GM19043 (cell line): ENCODE measurements around the gene MEGF6.

Experiments used
- ATAC-seq: cut with Tn5 transposase; IDR thresholded peaks from one replicate; pipeline ENCODE4 v1.9.1; 2021; ENCODE audit warnings: low read depth; ENCODE audit not compliant: unreplicated experiment

The MEGF6 gene, protein sequence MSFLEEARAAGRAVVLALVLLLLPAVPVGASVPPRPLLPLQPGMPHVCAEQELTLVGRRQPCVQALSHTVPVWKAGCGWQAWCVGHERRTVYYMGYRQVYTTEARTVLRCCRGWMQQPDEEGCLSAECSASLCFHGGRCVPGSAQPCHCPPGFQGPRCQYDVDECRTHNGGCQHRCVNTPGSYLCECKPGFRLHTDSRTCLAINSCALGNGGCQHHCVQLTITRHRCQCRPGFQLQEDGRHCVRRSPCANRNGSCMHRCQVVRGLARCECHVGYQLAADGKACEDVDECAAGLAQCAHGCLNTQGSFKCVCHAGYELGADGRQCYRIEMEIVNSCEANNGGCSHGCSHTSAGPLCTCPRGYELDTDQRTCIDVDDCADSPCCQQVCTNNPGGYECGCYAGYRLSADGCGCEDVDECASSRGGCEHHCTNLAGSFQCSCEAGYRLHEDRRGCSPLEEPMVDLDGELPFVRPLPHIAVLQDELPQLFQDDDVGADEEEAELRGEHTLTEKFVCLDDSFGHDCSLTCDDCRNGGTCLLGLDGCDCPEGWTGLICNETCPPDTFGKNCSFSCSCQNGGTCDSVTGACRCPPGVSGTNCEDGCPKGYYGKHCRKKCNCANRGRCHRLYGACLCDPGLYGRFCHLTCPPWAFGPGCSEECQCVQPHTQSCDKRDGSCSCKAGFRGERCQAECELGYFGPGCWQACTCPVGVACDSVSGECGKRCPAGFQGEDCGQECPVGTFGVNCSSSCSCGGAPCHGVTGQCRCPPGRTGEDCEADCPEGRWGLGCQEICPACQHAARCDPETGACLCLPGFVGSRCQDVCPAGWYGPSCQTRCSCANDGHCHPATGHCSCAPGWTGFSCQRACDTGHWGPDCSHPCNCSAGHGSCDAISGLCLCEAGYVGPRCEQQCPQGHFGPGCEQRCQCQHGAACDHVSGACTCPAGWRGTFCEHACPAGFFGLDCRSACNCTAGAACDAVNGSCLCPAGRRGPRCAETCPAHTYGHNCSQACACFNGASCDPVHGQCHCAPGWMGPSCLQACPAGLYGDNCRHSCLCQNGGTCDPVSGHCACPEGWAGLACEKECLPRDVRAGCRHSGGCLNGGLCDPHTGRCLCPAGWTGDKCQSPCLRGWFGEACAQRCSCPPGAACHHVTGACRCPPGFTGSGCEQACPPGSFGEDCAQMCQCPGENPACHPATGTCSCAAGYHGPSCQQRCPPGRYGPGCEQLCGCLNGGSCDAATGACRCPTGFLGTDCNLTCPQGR (N-terminal part only)

GRCh38 chr1:3611170-3612019 is at the start of gene MEGF6:
TSS of gene MEGF6 (minus strand) at chr1:3611508. CDS start at chr1:3611268, 240 bp downstream.
- ATAC-seq, result no peak

GRCh38 chr1:3660704-3661103 is 49.4 kb upstream of the MEGF6 start:
- no peak for ATAC-seq

DNA sequence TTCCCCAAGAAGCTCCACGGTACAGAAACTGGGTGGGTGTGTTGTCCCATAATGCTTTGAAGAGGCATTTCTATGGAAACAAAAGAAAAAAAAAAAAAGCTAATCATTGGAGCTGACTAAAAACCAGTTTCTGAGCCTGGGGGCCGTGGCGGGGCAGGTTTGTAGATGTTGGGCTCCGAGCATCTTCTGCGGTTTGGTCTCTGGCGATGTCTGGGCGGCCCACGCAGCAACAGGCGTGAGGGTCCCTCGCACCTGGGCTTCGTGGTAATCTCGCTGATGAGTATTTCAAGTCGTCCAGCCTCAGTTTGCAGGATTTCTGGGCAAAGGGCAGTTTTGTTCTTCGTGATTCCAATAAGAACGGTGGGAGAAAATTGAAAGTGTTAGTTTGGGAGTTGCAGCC is 47.8 kb upstream of the MEGF6 start:
- no peak for ATAC-seq

DNA sequence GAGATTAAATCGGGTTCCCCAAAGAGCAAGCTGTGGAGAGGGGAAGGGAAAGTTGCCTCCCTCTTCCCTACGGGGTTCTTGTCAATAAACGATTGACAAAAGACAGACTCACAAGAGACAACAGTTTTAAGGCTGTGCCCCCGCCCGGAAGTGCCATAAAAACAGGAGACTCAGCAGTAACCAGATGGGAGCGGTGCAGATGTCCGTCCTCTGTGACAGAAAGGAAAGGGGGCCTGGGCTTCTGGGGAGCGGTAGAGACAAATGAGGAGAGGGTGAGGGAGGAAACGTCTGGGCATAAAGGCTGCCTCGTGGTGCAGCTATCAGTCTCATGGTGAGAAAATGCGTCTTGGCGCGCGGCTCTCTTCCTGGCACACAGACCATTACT is 46.9 kb upstream of the MEGF6 start:
- no peak for ATAC-seq

DNA sequence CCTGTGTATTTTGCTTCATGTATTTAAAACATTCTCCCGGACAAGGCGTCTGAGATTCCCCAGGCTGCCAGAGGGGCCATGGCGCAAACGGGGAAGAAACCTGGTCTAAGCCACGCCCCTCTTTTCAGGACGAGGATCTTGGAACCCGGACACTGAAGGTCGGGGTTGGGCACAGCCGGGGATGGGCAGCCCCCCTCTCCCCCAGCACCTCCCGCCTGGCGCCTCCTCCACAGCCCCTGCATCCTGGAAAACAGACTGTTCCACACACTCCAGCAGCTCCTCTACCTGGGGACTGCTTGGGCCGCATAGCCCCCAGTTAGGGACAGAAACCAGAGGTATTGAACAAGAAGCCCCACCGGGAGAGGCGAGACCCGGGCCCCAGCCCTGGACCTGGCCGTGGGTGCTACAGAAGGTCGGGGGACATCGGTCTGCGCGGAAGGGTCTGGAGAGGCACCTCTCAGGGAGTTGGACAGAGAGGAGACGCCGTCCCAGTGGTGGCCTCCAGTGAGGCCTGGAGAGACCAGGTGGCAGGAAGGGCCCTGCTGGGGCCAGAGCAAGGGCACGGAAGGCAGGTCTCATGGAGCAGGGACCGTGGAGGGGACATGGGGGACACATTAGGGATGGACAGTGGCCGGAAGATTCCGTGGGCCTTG is 46.4 kb upstream of the MEGF6 start:
- no peak for ATAC-seq

DNA sequence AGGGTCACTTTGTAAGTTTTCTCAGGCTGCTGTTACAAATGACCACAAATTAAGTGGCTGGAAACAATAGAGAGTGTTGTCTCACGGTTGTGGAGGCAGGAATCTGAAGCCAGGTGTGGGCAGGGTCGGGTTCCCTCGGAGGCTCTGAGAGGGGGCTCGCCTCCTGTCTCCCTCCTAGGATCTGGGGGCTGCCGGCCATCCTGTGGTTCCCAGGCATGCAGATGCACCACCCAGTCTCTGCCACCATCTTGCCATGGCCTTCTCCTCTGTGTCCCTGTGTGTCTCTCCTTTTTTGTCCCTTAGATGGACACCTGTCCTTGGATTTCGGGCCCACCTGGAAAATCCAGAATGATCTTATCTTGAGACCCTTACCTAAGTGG is 45.8 kb upstream of the MEGF6 start:
- peak; percentile 23 for ATAC-seq

DNA sequence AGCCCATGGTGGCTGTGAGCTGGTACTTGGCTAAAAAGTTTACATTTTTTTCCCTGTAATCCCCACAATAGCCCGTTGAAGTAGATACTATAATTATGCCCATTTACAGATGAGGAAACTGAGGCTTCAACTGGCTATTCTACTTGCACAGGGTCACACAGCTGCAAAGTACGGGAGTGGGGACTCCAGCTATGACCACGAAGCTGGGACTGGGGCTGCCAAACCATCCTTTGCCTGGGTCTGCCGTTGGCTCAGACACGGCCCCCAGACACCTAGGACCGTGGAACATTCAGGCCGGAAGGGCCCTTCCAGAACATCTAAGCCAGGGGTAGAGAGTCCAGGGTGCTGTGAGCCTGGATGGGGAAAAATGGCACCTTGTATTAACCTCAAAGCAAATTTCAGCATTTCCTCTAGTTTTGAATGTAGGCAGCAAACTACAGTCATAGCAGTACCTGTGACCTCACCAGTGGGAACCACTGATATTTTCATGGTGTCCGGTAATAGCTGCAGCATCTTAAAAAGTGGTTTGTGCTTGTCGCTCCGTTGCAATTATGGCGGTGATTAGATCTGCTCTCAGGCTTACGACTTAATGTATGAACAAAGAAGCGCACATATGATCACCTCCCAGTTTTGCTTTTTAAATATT is 45.3 kb upstream of the MEGF6 start:
- peak; percentile 67 for ATAC-seq

DNA sequence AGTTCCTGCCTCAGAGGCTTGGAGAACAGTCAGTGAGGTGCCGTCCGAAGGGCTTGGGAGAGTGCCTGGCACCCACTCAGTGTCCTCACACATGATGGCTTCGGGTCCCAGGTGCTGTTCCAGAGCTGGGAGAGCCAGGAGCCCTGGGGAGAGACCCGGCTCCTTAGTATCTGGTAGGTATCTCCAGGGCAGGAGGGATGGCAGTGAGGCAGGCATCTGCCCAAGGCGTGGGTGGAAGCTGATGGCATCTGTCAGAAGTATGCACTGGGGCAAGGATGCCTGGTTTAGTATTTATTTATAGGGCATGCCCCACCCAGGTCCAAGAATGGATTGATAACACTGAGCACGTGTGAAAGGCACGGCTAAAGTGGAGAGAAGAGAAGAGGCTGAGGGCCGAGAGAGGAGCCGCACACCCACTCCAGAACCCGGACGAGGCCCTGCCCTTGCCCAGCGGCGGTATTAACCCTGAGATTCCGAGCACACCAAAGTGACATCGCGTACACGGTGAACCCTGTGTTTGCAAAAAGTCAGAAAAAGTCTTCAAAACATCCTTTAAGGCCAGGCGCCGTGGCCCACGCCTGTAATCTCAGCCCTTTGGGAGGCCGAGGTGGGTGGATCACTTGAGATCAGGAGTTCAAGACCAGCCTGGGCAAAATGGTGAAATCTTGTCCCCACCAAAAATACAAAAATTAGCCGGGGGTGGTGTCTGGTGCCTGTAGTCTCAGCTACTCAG is 43.4 kb upstream of the MEGF6 start:
- no peak for ATAC-seq

- no peak for ATAC-seq
Observed at GRCh38 chr1:3653286-3653618, 41.9 kb upstream of the MEGF6 start.

DNA sequence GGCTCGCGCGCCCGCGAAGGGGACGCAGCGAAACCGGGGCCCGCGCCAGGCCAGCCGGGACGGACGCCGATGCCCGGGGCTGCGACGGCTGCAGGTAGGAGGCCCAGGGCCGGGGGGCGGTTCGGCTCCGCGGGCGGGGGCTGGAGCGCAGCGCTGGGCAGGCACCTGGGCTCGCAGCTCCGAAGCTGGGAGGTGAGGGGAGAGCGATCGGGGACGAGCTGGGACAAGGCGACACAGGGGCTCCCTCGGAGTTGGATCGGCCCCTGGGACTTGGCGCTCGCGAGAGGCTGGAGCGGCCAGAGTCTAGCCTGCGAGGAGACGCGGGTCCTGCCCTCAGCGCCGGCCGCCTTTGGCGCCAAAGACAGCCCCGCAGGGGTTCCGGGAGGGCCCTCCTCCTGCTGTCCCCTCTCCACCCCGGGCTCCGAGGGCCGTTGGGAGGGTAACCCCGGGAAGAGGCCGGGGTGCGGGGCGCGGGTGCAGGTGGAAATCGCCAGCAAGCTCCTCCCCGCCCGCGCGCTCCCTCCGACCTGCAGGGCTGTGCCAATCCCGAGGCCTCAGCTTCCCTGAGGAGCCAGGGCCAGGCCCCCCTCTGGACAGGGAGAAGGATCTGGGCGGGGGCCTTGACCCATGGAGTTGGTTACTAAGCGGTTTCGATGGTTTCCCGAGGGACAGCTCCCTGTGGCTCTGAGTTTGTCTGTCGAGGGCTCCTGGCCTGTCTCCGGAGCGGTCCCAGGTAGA is 41.4 kb upstream of the MEGF6 start:
- ATAC-seq, result no peak

DNA sequence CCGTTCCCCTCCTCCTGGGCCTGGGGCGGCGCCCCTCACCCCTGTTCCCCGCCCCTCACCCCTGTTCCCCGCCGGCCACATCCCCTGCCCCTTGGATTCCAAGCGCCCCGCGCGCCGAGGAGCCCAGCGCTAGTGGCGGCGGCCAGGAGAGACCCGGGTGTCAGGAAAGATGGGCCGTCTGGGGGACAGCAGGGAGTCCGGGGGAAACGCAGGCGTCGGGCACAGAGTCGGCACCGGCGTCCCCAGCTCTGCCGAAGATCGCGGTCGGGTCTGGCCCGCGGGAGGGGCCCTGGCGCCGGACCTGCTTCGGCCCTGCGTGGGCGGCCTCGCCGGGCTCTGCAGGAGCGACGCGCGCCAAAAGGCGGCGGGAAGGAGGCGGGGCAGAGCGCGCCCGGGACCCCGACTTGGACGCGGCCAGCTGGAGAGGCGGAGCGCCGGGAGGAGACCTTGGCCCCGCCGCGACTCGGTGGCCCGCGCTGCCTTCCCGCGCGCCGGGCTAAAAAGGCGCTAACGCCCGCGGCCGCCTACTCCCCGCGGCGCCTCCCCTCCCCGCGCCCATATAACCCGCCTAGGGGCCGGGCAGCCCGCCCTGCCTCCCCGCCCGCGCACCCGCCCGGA is 40.7 kb upstream of the MEGF6 start, which contains the start of gene TP73:
TSS of gene TP73 (plus strand) at position 587 of the 618 bp plus-strand sequence. CDS start 29,850 bp downstream, outside the sequence.
- no peak for ATAC-seq

DNA sequence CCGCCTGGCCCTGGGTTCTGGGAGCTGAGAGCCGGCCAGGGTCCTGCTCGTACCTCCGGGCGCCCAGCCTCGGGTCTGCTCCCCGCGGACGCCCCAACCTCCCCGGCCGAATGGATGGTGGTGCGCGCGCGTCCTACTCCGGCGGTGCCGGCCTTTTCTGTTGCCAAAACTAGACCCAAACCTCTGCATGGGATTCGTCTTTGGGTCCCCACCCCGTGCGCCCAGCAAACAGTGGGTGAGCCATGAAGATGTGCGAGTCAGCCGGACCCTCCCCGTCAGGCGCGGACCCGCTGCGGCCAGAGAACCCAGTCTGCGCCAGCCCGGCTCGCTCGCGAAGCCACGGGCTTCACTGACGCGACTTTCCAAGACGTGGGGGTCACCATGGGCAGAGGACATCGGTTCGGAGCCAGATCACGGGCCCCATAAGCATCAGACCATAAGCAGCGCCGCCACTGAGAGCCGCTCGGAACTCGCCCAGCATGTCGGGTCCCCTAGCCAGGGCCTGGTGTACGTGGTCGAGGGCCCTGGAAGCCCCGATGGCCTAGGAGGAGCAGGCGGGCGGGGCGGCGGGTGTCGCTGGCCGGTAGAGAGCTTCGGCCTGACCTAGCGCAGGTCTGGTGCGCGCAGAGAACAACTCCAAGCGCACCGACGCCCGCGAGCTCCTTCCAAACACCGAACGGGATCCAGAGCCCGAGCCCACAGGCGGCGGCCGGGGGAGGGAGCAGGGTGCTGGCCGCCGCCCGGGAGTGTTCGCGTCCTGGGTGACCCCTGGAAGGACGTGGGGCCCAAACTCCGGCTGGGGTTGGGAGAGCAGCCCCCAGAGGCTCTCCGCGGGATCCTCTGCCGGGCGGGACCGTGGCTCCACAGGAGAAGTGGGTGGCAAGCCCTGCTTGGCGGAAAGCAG is 40.0 kb upstream of the MEGF6 start:
- ATAC-seq, result no peak

DNA sequence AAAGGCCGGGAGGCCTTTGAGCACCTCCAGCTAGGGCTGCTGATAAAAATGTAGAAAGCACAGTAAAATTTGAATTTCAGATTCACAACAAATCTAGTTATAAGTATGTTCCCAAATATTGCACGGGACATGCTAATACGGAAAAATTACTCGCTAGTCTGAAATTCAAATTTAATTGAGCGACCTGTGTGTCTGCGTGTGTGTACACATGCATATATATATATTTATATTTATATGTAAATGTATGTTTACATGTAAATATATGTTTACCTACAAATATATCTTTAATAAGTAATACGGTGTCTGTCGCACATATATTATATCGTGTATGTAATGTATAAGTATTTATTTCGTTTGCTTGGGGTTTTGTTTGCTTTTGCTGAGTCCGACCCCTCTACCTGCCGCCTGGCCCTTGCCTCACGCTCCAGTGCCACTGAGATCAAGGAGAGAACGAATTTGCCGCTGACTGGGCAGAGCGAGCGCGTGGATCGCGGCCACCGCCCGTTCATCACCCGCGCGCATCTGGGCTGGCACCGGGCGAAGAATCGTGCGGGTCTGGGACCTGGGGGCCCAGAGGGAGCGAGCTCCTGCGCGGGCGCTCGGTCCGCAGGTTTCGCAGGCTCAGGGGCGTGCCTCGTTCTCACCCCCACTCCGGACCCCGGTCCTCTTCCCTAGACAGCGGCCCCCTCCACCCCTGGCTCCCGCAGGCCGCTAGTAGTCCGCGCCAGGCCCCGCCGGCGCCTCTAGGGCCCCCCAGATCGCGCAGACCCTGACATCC is 39.1 kb upstream of the MEGF6 start:
- no peak for ATAC-seq

DNA sequence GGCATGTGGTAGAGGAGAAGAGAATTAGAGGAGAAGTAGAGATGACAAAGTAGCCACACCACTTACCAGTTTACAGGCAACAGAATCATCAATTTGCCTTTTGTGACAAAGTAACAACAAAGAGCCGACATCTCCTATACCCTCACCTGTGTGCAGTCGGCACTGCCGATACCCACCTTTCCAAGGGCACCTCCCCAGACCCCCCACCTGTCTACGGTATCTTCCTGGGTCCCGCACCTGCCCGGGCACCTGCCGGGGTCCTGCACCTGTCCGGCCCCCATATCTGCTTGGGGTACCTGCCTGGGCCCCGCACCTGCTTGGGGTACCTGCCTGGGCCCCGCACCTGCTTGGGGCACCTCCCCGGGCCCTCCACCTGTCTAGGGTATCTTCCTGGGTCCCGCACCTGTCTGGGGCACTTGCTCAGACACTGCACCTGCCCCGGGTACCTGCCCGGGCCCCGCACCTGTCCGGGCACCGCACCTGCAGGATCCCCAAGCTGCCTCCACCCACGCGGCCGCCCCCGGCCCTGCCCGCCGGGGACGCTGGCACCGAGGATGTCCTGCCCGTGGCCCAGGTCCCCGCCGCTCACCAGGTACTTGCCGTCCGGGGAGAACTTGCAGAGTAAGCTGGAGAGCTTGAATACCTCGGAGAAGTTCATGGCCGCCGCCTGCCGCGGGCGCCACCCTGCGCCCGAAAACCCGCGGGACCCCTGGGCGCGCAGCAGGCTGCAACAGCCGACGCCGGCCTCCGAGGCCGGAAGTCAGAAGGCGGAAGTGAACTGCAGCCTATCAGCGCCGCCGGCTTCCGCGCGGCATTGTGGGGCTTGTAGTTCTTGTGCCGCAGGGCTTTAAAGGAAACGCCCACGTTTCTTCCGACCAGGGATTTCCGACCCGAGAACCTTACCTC is 38.3 kb upstream of the MEGF6 start, which contains the start of gene WRAP73:
TSS of gene WRAP73 (minus strand) at position 762 of the 906 bp plus-strand sequence. CDS start at position 658, 104 bp downstream.
- peak; percentile 80 for ATAC-seq
